ENCODE results near the gene GALNT12. TPM values are rescaled to one million over a fixed set of nuclear protein-coding genes. Genes with fewer than 3 reads are reported as not detected.

GALNT12 gene
- total RNA-seq, 1 donor from 2014 or later, result 0.55 TPM

GRCh38 chr9:98887918-98888510 lies 80.5 kb downstream of the GALNT12 start:
- no peak overlapping the region for H3K4me3 ChIP-seq
- H3K9me3 ChIP-seq (replicated peaks), result no peaks in the 10 kb centered on the region
- peak overlapping the region; percentile 81 for H3K27ac ChIP-seq (replicated peaks)
- H3K4me1 ChIP-seq, result peaks cover 74% of the 10 kb centered on the region
- no peaks in the 10 kb centered on the region for H3K27me3 ChIP-seq (ENCODE audit: low read depth)
- TF ChIP-seq CTCF (IDR thresholded peaks at IDR 0.05; ENCODE audit: borderline replicate concordance), result no peak
- H3K36me3 ChIP-seq, result no peaks in the 10 kb centered on the region
- no peak for DNase-seq
- intact Hi-C loops (cut with micrococcal nuclease), result no loop called here

- no peak for TF ChIP-seq CTCF (IDR thresholded peaks at IDR 0.05; ENCODE audit: borderline replicate concordance)
- Histone ChIP-seq H3K27me3 (ENCODE audit: low read depth) (no peaks in the 10 kb centered on the region), H3K9me3 (replicated peaks) (no peaks in the 10 kb centered on the region), H3K4me1 (peaks cover 69% of the 10 kb centered on the region), H3K4me3 (no peak overlapping the region), H3K27ac (replicated peaks) (peak overlapping the region; percentile 81), H3K36me3 (no peaks in the 10 kb centered on the region)
- intact Hi-C loops (cut with micrococcal nuclease), result no loop called here
- DNase-seq, result no peak
These were observed 81.4 kb downstream of the GALNT12 start for GRCh38 chr9:98888801-98889421.

- TF ChIP-seq CTCF (IDR thresholded peaks at IDR 0.05; ENCODE audit: borderline replicate concordance), result no peak
- H3K4me3 ChIP-seq, result no peak overlapping the region
- peaks cover 67% of the 10 kb centered on the region for H3K4me1 ChIP-seq
- intact Hi-C loops (cut with micrococcal nuclease), result no loop called here
- H3K9me3 ChIP-seq (replicated peaks), result no peaks in the 10 kb centered on the region
- no peaks in the 10 kb centered on the region for H3K36me3 ChIP-seq
- no peak for DNase-seq
- H3K27me3 ChIP-seq (ENCODE audit: low read depth), result no peaks in the 10 kb centered on the region
- peak overlapping the region; percentile 81 for H3K27ac ChIP-seq (replicated peaks)
These were observed 82.8 kb downstream of the GALNT12 start for GRCh38 chr9:98890256-98890655.

- Histone ChIP-seq H3K27ac (replicated peaks) (no peak overlapping the region), H3K4me1 (peaks cover 53% of the 10 kb centered on the region), H3K27me3 (ENCODE audit: low read depth) (no peaks in the 10 kb centered on the region), H3K4me3 (no peak overlapping the region), H3K9me3 (replicated peaks) (peaks cover 11% of the 10 kb centered on the region), H3K36me3 (no peaks in the 10 kb centered on the region)
- intact Hi-C loops (cut with micrococcal nuclease), result no loop called here
- no peak for TF ChIP-seq CTCF (IDR thresholded peaks at IDR 0.05; ENCODE audit: borderline replicate concordance)
- DNase-seq, result no peak
These were observed 84.8 kb downstream of the GALNT12 start for GRCh38 chr9:98892288-98892687.

GRCh38 chr9:98892690-98893089 lies 85.2 kb downstream of the GALNT12 start:
- no peak overlapping the region for H3K27ac ChIP-seq (replicated peaks)
- no peak overlapping the region for H3K4me3 ChIP-seq
- no peaks in the 10 kb centered on the region for H3K36me3 ChIP-seq
- DNase-seq, result no peak
- peaks cover 15% of the 10 kb centered on the region for H3K9me3 ChIP-seq (replicated peaks)
- peaks cover 49% of the 10 kb centered on the region for H3K4me1 ChIP-seq
- TF ChIP-seq CTCF (IDR thresholded peaks at IDR 0.05; ENCODE audit: borderline replicate concordance), result no peak
- H3K27me3 ChIP-seq (ENCODE audit: low read depth), result no peaks in the 10 kb centered on the region
- intact Hi-C loops (cut with micrococcal nuclease), result no loop called here
